OCI-LY1 (cell line): ENCODE data around the gene RNASE8.
"Not testable (repeated sequence)": the region's sequence is repeated elsewhere in the genome, so short reads cannot be mapped to it uniquely, and the experiment has no call there.

Source experiments
- H2AFZ ChIP-seq: fragments of 200-600 bp; sonication (generic), shearing (Covaris generic); 2 replicates; pipeline ENCODE4 v1.6.0; 2014; ENCODE audit warnings: antibody characterized with exemption, mild to moderate bottlenecking, low read length
- H3F3A ChIP-seq: fragments of 200-600 bp; sonication (generic), shearing (Covaris generic); 2 replicates; pipeline ENCODE4 v1.6.0; 2014; ENCODE audit warnings: mild to moderate bottlenecking, antibody characterized with exemption, low read length, moderate library complexity; ENCODE audit not compliant: insufficient read depth
- H3K27ac ChIP-seq: fragments of 200-600 bp; sonication (generic); 2 replicates; pipeline ENCODE4 v1.5.1; 2014; ENCODE audit warnings: low read length, mixed run types, mild to moderate bottlenecking, low read depth; ENCODE audit not compliant: poor library complexity, severe bottlenecking
- H3K27me3 ChIP-seq: fragments of 200-600 bp; sonication (generic); 2 replicates; pipeline ENCODE4 v1.6.0; 2014; ENCODE audit warnings: antibody characterized with exemption, mild to moderate bottlenecking, low read length, moderate library complexity; ENCODE audit not compliant: insufficient read depth
- H3K36me3 ChIP-seq: fragments of 200-600 bp; sonication (generic); 2 replicates; pipeline ENCODE4 v1.6.1; 2014; ENCODE audit warnings: mild to moderate bottlenecking, antibody characterized with exemption, low read length, moderate library complexity, mixed read lengths; ENCODE audit not compliant: insufficient read depth
- H3K4me1 ChIP-seq: fragments of 200-600 bp; sonication (generic); 2 replicates; pipeline ENCODE4 v1.5.1; 2014; ENCODE audit warnings: mild to moderate bottlenecking, low read length, moderate library complexity; ENCODE audit not compliant: insufficient read depth, severe bottlenecking
- H3K4me2 ChIP-seq: fragments of 200-600 bp; sonication (generic), shearing (Covaris generic); 2 replicates; pipeline ENCODE4 v1.6.1; 2014; ENCODE audit warnings: low read length
- H3K4me3 ChIP-seq: fragments of 200-600 bp; sonication (generic); 2 replicates; pipeline ENCODE4 v1.5.1; 2014; ENCODE audit warnings: low read length, low read depth, mild to moderate bottlenecking, mixed read lengths; ENCODE audit not compliant: poor library complexity, severe bottlenecking
- H3K79me2 ChIP-seq: fragments of 200-600 bp; shearing (Covaris generic); 2 replicates; pipeline ENCODE4 v1.6.1; 2016; ENCODE audit warnings: mixed run types, low read length, mixed read lengths; ENCODE audit not compliant: insufficient read depth
- H3K9ac ChIP-seq: fragments of 200-600 bp; sonication (generic), shearing (Covaris generic); 2 replicates; pipeline ENCODE4 v1.6.1; 2014; ENCODE audit warnings: mild to moderate bottlenecking, low read length, mixed read lengths
- H3K9me2 ChIP-seq: fragments of 200-600 bp; sonication (generic), shearing (Covaris generic); 2 replicates; pipeline ENCODE4 v1.6.1; 2014; ENCODE audit warnings: low read depth, mild to moderate bottlenecking, low read length, mixed read lengths
- H3K9me3 ChIP-seq: fragments of 200-600 bp; shearing (Covaris generic); 2 replicates; pipeline ENCODE4 v1.6.1; 2014; ENCODE audit warnings: low read length, mixed read lengths
- H4K20me1 ChIP-seq: fragments of 200-600 bp; sonication (generic), shearing (Covaris generic); 2 replicates; pipeline ENCODE4 v1.6.0; 2016; ENCODE audit warnings: mild to moderate bottlenecking, low read length; ENCODE audit not compliant: insufficient read depth
- EZH2 ChIP-seq: fragments of 200-600 bp; sonication (generic), shearing (Covaris generic); IDR thresholded peaks from 2 replicates; pipeline ENCODE4 v1.8.0; 2017; ENCODE audit warnings: borderline replicate concordance, mixed run types, mild to moderate bottlenecking, antibody characterized with exemption, low read length, moderate library complexity, mixed read lengths
- TF ChIP-seq, protein P1 (sequence below): fragments of 200-600 bp; sonication (generic), shearing (Covaris generic); IDR thresholded peaks from 2 replicates; pipeline ENCODE4 v1.5.1; 2017; ENCODE audit warnings: mild to moderate bottlenecking, antibody characterized with exemption, low read length, moderate library complexity, mixed read lengths

RNASE8 gene

GRCh38 chr14:21057803-21058675, at the start of gene RNASE8:
Gene RNASE8, plus strand, starts transcription at chr14:21057822. Its CDS starts 71 bp downstream, at chr14:21057893.
- H3K9me3 ChIP-seq, result no peaks in the 10 kb centered on the region
- H3K4me3 ChIP-seq, result no peak within 1 kb of the TSS
- H3K4me2 ChIP-seq, result no peak within 1 kb of the TSS
- H3F3A ChIP-seq, result no peaks in the 10 kb centered on the region
- no peaks in the 10 kb centered on the region for H3K9me2 ChIP-seq
- H3K27me3 ChIP-seq, result peaks cover 5% of the 10 kb centered on the region; the same call in 1 of the 2 replicates
- H3K4me1 ChIP-seq, result no peaks in the 10 kb centered on the region
- H2AFZ ChIP-seq, result no peak within 1 kb of the TSS
- no peak within 1 kb of the TSS for H3K9ac ChIP-seq
- H3K79me2 ChIP-seq, result no peaks in the 10 kb centered on the region
- TF ChIP-seq, protein P1, sequence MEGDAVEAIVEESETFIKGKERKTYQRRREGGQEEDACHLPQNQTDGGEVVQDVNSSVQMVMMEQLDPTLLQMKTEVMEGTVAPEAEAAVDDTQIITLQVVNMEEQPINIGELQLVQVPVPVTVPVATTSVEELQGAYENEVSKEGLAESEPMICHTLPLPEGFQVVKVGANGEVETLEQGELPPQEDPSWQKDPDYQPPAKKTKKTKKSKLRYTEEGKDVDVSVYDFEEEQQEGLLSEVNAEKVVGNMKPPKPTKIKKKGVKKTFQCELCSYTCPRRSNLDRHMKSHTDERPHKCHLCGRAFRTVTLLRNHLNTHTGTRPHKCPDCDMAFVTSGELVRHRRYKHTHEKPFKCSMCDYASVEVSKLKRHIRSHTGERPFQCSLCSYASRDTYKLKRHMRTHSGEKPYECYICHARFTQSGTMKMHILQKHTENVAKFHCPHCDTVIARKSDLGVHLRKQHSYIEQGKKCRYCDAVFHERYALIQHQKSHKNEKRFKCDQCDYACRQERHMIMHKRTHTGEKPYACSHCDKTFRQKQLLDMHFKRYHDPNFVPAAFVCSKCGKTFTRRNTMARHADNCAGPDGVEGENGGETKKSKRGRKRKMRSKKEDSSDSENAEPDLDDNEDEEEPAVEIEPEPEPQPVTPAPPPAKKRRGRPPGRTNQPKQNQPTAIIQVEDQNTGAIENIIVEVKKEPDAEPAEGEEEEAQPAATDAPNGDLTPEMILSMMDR, result no peak
- TF ChIP-seq EZH2, result no peak
- no peaks in the 10 kb centered on the region for H4K20me1 ChIP-seq
- H3K36me3 ChIP-seq, result no peaks in the 10 kb centered on the region
- H3K27ac ChIP-seq, result no peak within 1 kb of the TSS

DNA sequence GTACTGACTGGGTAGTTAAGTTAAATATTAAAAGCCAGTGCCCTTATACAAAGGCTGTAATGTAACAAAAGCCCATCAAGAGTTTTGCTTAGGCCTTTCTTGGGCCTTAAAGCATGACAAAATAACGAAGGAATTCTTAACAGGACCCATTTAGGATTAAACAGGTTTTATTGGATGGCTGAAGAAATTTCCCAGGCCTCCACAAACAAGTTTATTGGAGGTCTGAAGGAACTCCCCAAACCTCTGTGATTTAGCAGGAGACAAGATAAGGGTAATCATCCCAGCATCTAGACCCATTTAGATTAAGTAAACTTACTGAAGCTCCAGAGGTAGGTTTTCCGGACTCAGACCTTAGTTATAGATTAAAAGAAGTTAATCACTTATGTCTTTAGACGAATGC, 47.9 kb upstream of the RNASE8 start:
- H3K4me1 ChIP-seq, H3K36me3 ChIP-seq, H3K9me3 ChIP-seq, H3K4me2 ChIP-seq, H3K27ac ChIP-seq, H3K9ac ChIP-seq, H3K79me2 ChIP-seq, H3K27me3 ChIP-seq, H4K20me1 ChIP-seq, H3K9me2 ChIP-seq, H3F3A ChIP-seq, H3K4me3 ChIP-seq, H2AFZ ChIP-seq: not testable (repeated sequence)

- Histone ChIP-seq H3K9ac (no peak overlapping the region), H4K20me1 (no peaks in the 10 kb centered on the region), H3K4me1 (no peaks in the 10 kb centered on the region), H3K4me2 (no peak overlapping the region), H3F3A (no peaks in the 10 kb centered on the region), H2AFZ (no peak overlapping the region), H3K27me3 (no peaks in the 10 kb centered on the region), H3K9me3 (no peaks in the 10 kb centered on the region), H3K27ac (no peak overlapping the region), H3K36me3 (no peaks in the 10 kb centered on the region), H3K79me2 (no peaks in the 10 kb centered on the region), H3K9me2 (no peaks in the 10 kb centered on the region), H3K4me3 (no peak overlapping the region)
- TF ChIP-seq EZH2, result no peak
- TF ChIP-seq, protein P1, result no peak
These were observed 46.5 kb upstream of the RNASE8 start for GRCh38 chr14:21011136-21011535.
